ENCODE measurements around the gene ANXA9.

ANXA9 gene

GRCh38 chr1:151009674-151010345 lies 27.7 kb downstream of the ANXA9 start:
- Histone ChIP-seq H3K9ac (ENCODE audit: low read length) (no peak overlapping the region), H3K4me3 (ENCODE audit: low read length) (no peak overlapping the region), H3K27ac (ENCODE audit: low read depth, low read length) (no peak overlapping the region), H3K36me3 (ENCODE audit: control insufficient read depth, insufficient read depth, low read length) (no peaks in the 10 kb centered on the region), H3K4me1 (ENCODE audit: control insufficient read depth, insufficient read depth, low read length) (peaks cover 13% of the 10 kb centered on the region), H3K27me3 (ENCODE audit: control insufficient read depth, insufficient read depth, low read length) (no peaks in the 10 kb centered on the region)

GRCh38 chr1:151010346-151010726 lies 28.2 kb downstream of the ANXA9 start:
- H3K27ac ChIP-seq (ENCODE audit: low read depth, low read length): no peak overlapping the region
- no peak overlapping the region for H3K4me3 ChIP-seq (ENCODE audit: low read length)
- H3K27me3 ChIP-seq (ENCODE audit: control insufficient read depth, insufficient read depth, low read length): no peaks in the 10 kb centered on the region
- peaks cover 13% of the 10 kb centered on the region for H3K4me1 ChIP-seq (ENCODE audit: control insufficient read depth, insufficient read depth, low read length)
- no peak overlapping the region for H3K9ac ChIP-seq (ENCODE audit: low read length)
- no peaks in the 10 kb centered on the region for H3K36me3 ChIP-seq (ENCODE audit: control insufficient read depth, insufficient read depth, low read length)

DNA sequence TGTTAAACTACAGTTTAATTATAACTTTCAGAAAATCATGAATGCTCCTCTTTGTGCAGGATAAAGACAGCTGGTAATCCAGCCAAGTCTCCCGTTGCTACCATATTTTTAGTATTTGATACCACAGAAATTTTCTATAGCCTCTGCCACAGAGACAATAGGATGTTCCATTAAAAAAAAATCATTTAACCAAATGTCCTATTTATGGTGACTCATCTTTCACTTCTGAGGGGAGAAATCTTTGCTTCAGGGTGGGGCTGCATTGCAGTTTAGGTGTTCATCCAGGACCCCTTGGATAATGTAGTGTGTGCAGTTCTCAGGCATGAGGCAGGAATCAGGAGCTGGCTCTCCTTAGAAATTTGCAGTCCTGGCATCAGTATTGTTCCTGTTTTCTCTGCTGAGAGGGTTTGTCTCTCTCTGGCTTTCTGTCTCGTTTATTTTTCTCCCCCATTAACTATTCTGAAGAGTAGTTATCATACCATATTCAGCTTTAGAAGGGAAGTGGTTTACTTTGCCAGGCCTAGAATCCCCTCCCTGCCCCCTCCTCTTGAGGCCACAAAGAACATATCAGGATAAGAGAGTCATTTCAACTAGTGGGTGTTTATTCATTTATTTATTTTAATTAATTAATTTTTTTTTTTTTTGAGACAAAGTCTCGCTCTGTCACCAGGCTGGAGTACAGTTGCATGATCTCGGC lies 29.2 kb downstream of the ANXA9 start:
- H3K27ac ChIP-seq (ENCODE audit: low read depth, low read length): no peak overlapping the region

DNA sequence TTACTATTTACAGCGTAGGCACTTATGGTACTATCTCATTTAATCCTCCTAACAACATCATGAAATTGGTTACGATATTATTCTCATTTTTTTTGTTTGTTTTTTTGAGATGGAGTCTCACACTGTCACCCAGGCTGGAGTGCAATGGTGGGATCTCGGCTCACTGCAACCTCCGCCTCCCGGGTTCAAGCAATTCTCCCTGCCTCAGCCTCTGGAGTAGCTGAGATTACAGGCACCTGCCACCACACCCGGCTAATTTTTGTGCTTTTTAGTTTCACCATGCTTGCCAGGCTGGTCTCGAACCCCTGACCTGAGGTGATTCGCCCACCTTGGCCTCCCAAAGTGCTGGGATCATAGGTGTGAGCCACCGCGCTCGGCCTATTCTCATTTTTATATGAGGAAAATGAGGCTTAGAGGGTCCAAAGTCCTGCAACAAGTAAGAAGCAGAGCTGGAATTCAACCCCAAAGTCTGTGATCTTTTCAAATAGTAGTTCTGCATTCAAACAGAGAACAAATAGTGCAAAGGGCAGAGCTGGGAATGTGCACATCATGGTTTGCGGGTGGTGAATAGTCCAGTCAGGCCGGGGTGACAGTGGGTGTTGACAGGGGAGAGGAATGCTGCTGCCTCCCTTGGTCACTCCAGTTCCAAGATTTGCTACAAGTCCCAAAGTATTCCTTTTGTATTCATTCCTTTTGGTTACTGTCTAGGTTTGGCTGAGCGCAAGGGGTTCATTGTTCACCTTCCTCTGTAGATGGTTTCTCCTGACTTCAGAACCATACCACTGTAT lies 30.8 kb downstream of the ANXA9 start:
- H3K4me1 ChIP-seq (ENCODE audit: control insufficient read depth, insufficient read depth, low read length): peaks cover 2% of the 10 kb centered on the region
- peak overlapping the region; percentile 27 for H3K27ac ChIP-seq (ENCODE audit: low read depth, low read length)
- H3K4me3 ChIP-seq (ENCODE audit: low read length): no peak overlapping the region
- H3K36me3 ChIP-seq (ENCODE audit: control insufficient read depth, insufficient read depth, low read length): no peaks in the 10 kb centered on the region
- H3K27me3 ChIP-seq (ENCODE audit: control insufficient read depth, insufficient read depth, low read length): no peaks in the 10 kb centered on the region
- H3K9ac ChIP-seq (ENCODE audit: low read length): no peak overlapping the region

More for the DNA sequence above, 29.2 kb downstream of the ANXA9 start:
- Histone ChIP-seq H3K4me3 (ENCODE audit: low read length) (no peak overlapping the region), H3K27me3 (ENCODE audit: control insufficient read depth, insufficient read depth, low read length) (no peaks in the 10 kb centered on the region), H3K4me1 (ENCODE audit: control insufficient read depth, insufficient read depth, low read length) (peaks cover 13% of the 10 kb centered on the region), H3K36me3 (ENCODE audit: control insufficient read depth, insufficient read depth, low read length) (no peaks in the 10 kb centered on the region), H3K9ac (ENCODE audit: low read length) (no peak overlapping the region)

GRCh38 chr1:151013518-151013917 lies 31.4 kb downstream of the ANXA9 start:
- Histone ChIP-seq H3K27ac (ENCODE audit: low read depth, low read length) (peak overlapping the region; percentile 27), H3K4me1 (ENCODE audit: control insufficient read depth, insufficient read depth, low read length) (no peaks in the 10 kb centered on the region)

DNA sequence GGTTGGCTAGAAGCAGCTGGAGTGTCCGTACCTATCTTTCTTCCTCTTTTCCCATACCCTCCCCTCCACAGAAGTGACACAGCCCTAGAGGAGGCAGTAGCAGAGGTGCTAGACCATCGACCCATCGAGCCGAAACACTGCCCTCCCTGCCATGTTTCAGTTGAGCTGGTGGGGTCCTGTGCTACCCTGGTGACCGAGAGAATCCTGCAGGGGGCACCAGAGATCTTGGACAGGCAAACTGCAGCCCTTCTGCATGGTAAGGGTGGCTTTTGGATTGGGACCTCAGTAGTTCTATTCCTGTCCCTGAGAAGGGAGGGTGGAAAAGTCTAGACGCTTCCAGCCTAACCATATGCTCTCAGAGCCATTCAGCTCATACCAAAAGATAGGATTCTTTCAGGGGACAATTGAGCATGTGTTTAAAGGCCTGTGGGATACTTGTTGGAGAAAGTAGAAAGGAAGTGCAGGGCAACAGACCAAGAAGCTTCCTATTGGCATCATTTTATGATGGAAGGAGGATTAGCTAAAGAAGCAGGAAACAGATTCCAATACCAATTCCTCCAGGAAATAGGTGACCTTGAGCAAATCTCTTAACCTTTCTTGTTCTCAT lies 42.6 kb downstream of the ANXA9 start:
- Histone ChIP-seq H3K27me3 (ENCODE audit: control insufficient read depth, insufficient read depth, low read length) (no peaks in the 10 kb centered on the region), H3K27ac (ENCODE audit: low read depth, low read length) (peak overlapping the region; percentile 15), H3K36me3 (ENCODE audit: control insufficient read depth, insufficient read depth, low read length) (peaks cover 7% of the 10 kb centered on the region), H3K4me1 (ENCODE audit: control insufficient read depth, insufficient read depth, low read length) (peaks cover 3% of the 10 kb centered on the region), H3K9ac (ENCODE audit: low read length) (no peak overlapping the region), H3K4me3 (ENCODE audit: low read length) (no peak overlapping the region)

More at GRCh38 chr1:151013518-151013917, 31.4 kb downstream of the ANXA9 start:
- Histone ChIP-seq H3K4me3 (ENCODE audit: low read length) (no peak overlapping the region), H3K9ac (ENCODE audit: low read length) (no peak overlapping the region), H3K27me3 (ENCODE audit: control insufficient read depth, insufficient read depth, low read length) (no peaks in the 10 kb centered on the region), H3K36me3 (ENCODE audit: control insufficient read depth, insufficient read depth, low read length) (peaks cover 6% of the 10 kb centered on the region)

DNA sequence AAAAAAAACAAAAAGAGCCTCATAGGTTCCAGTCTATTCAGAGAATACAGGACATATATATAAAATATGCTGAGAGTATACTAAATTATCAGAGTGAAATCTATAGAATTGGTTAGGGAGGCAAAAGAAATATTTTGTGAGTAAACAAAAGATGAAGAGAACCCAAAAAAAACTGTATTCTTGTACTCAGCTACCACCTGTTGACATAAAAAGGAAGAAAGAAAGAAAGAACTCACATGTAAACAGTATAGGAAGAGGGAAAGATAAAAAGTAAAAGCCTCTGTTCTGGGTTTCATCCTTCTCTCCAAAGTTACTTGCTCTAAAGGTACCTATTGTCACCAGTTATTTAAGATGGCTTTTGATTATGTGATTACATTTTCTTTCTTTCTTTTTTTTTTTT lies 44.4 kb downstream of the ANXA9 start:
- H3K4me3 ChIP-seq (ENCODE audit: low read length): no peak overlapping the region
- no peaks in the 10 kb centered on the region for H3K27me3 ChIP-seq (ENCODE audit: control insufficient read depth, insufficient read depth, low read length)
- H3K9ac ChIP-seq (ENCODE audit: low read length): no peak overlapping the region
- peaks cover 3% of the 10 kb centered on the region for H3K4me1 ChIP-seq (ENCODE audit: control insufficient read depth, insufficient read depth, low read length)
- H3K27ac ChIP-seq (ENCODE audit: low read depth, low read length): no peak overlapping the region
- H3K36me3 ChIP-seq (ENCODE audit: control insufficient read depth, insufficient read depth, low read length): peaks cover 7% of the 10 kb centered on the region

DNA sequence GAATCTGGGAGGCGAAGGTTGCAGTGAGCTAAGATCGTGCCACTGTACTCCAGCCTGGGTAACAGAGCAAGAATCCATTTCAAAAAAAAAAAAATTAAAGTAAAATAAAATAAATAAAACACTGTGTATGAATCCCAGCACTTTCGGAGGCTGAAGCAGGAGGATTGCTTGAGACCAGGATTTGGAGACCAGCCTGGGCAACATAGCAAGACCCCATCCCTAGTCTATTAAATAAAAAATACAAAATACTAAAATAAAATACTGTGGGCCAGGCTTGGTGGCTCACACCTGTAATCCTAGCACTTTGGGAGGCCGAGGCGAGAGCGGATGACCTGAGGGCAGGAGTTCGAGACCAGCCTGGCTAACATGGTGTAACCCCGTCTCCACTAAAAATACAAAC lies 50.1 kb downstream of the ANXA9 start:
- H3K27ac ChIP-seq (ENCODE audit: low read depth, low read length): no peak overlapping the region
- no peaks in the 10 kb centered on the region for H3K27me3 ChIP-seq (ENCODE audit: control insufficient read depth, insufficient read depth, low read length)
- no peaks in the 10 kb centered on the region for H3K4me1 ChIP-seq (ENCODE audit: control insufficient read depth, insufficient read depth, low read length)
- H3K4me3 ChIP-seq (ENCODE audit: low read length): no peak overlapping the region
- no peak overlapping the region for H3K9ac ChIP-seq (ENCODE audit: low read length)
- peaks cover 4% of the 10 kb centered on the region for H3K36me3 ChIP-seq (ENCODE audit: control insufficient read depth, insufficient read depth, low read length)

DNA sequence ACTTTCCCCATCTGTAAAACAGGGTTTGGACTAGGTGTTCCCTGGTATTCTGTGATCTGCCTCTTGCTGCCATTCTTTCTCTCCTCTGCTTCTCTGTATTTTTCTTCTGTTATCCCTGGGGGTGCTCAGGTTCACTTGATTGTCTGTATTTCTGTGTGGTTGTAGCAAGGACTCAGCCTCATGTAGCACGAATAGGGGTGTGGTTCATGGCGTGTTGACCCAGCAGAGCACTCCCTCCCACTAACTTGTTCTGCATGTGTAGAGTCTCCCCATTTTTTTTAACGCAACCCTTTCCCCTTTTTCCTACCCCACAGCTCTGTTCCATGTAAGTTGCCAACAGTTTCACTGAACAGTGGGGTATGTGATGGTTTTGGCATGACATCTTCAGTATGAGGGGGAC lies 53.1 kb downstream of the ANXA9 start:
- H3K27me3 ChIP-seq (ENCODE audit: control insufficient read depth, insufficient read depth, low read length): no peaks in the 10 kb centered on the region
- H3K4me3 ChIP-seq (ENCODE audit: low read length): no peak overlapping the region
- peaks cover 2% of the 10 kb centered on the region for H3K36me3 ChIP-seq (ENCODE audit: control insufficient read depth, insufficient read depth, low read length)
- no peak overlapping the region for H3K27ac ChIP-seq (ENCODE audit: low read depth, low read length)
- H3K9ac ChIP-seq (ENCODE audit: low read length): no peak overlapping the region
- no peaks in the 10 kb centered on the region for H3K4me1 ChIP-seq (ENCODE audit: control insufficient read depth, insufficient read depth, low read length)

GRCh38 chr1:151036356-151036755 lies 54.3 kb downstream of the ANXA9 start, which contains the start of gene BNIPL:
Gene BNIPL, plus strand, starts transcription at chr1:151036586. Its CDS starts 140 bp downstream, at chr1:151036726.
- H3K27ac ChIP-seq (ENCODE audit: low read depth, low read length): no peak within 1 kb of the TSS

GRCh38 chr1:151037032-151037431 lies 54.9 kb downstream of the ANXA9 start:
- Histone ChIP-seq H3K4me1 (ENCODE audit: control insufficient read depth, insufficient read depth, low read length) (no peaks in the 10 kb centered on the region), H3K9ac (ENCODE audit: low read length) (no peak overlapping the region), H3K36me3 (ENCODE audit: control insufficient read depth, insufficient read depth, low read length) (no peaks in the 10 kb centered on the region), H3K4me3 (ENCODE audit: low read length) (no peak overlapping the region), H3K27me3 (ENCODE audit: control insufficient read depth, insufficient read depth, low read length) (no peaks in the 10 kb centered on the region), H3K27ac (ENCODE audit: low read depth, low read length) (no peak overlapping the region)

More at GRCh38 chr1:151036356-151036755, 54.3 kb downstream of the ANXA9 start, which contains the start of gene BNIPL:
- H3K27me3 ChIP-seq (ENCODE audit: control insufficient read depth, insufficient read depth, low read length): no peaks in the 10 kb centered on the region
- no peaks in the 10 kb centered on the region for H3K4me1 ChIP-seq (ENCODE audit: control insufficient read depth, insufficient read depth, low read length)
- H3K36me3 ChIP-seq (ENCODE audit: control insufficient read depth, insufficient read depth, low read length): peaks cover 2% of the 10 kb centered on the region
- H3K9ac ChIP-seq (ENCODE audit: low read length): no peak within 1 kb of the TSS
- H3K4me3 ChIP-seq (ENCODE audit: low read length): no peak within 1 kb of the TSS

- H3K4me3 ChIP-seq (ENCODE audit: low read length): no peak overlapping the region
- H3K36me3 ChIP-seq (ENCODE audit: control insufficient read depth, insufficient read depth, low read length): no peaks in the 10 kb centered on the region
- H3K27me3 ChIP-seq (ENCODE audit: control insufficient read depth, insufficient read depth, low read length): no peaks in the 10 kb centered on the region
- H3K4me1 ChIP-seq (ENCODE audit: control insufficient read depth, insufficient read depth, low read length): no peaks in the 10 kb centered on the region
- H3K9ac ChIP-seq (ENCODE audit: low read length): no peak overlapping the region
- no peak overlapping the region for H3K27ac ChIP-seq (ENCODE audit: low read depth, low read length)
Measured at GRCh38 chr1:151039521-151039920, 57.4 kb downstream of the ANXA9 start.

Data from rectal smooth muscle tissue (tissue), 1 donor.